GM18870 (cell line): ENCODE data around the gene LRBA.

Experiments used
- ATAC-seq: cut with Tn5 transposase; IDR thresholded peaks from one replicate; pipeline ENCODE4 v1.9.1; 2021; ENCODE audit warnings: moderate library complexity; ENCODE audit not compliant: unreplicated experiment

Gene LRBA

DNA sequence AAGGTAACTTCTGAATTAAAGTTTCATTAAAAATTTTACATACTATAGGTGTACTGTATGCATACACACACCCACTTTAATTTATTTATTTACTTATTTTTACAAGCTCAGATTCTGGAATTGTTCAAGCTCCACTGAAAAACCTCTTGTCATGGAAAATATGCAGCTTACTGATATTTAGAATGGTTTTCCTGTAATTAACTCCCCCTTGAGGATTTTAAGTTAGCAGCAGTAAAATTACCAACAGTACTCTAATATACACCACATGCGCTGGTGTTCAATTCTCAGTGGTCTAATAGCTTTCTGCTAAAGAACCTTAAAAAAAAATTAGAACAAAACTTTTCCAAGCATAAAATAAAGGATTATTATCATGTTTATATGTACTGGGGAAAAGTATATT lies 421.1 kb downstream of the LRBA start:
- ATAC-seq = no peak

DNA sequence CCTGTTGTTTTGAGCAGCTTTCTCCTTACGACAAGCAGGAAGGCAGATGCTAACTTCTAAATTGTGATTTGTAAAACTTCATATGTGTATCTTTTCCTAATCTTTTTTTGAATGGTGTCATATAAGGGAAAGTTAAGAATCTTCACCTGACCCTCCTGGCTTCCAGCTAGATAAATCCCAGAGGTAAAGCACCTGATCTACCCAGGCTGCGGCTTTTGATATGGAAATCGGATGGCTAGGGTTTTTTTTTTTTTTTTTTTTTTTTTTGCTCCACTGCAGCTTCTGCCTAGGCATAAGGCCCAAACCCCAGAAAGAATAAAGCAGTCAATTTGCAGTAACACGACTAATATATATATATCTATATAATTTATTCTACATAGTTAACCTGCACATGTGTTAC lies 423.2 kb downstream of the LRBA start:
- no peak for ATAC-seq

DNA sequence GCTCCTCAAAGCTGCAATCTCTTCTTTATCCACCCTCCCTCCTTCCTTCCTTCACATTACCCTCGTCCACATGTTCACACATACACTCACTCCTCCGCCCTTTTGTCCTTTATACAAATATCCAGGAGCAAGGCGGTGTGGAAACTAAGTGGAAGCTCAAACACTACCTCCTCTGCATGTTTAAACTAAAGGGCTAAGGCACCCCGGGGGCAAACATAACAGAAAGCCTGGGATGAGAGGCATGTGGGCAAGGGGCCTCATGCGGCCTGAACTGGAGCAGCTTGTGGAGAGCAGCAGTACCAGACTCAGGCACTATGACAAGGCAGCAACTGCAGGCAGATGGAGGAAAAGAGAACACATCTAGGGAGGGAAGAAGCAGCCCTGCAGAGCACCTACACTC lies 423.7 kb downstream of the LRBA start:
- no peak for ATAC-seq

DNA sequence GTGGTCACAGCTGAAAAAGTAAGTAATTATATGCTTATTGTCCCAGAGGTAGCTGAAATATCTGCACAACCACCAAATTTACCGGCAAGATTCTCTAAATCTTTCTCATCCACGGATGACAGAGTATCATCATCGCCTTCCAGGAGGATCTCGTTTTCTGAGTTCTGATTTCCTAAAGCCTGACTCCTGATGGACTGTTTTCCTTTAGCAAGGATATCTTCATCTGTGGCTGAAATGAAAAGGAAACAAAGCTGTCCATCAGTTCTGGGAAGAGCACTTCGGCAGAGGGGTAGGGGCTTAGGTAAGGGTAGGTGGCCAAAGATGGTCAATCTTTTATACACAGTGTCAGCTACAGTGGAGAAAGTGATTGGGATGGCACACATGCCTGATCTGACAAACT lies 424.5 kb downstream of the LRBA start:
- no peak for ATAC-seq

DNA sequence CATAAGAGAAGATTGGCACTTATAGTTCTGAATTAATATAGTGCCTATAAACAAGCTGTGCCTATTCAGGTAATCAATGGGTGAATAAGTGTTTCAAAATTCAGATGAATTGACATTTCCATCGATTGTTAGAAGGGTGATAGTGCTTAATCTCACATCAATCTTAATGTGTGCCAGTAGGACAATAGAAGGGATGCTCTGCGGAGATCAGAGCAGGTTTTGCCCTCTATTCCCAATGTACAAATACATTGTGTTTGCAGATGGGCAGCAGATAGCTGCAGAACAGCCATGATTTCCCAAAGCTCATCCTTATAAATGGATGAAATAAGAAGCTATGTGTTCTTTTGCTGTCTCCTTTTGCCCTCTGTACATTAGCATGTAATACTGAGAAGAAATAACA lies 425.9 kb downstream of the LRBA start:
- ATAC-seq = no peak

- ATAC-seq = no peak
Observed at GRCh38 chr4:150588316-150588715, 426.8 kb downstream of the LRBA start.

- no peak for ATAC-seq
Observed at GRCh38 chr4:150586162-150586810, 428.8 kb downstream of the LRBA start.

DNA sequence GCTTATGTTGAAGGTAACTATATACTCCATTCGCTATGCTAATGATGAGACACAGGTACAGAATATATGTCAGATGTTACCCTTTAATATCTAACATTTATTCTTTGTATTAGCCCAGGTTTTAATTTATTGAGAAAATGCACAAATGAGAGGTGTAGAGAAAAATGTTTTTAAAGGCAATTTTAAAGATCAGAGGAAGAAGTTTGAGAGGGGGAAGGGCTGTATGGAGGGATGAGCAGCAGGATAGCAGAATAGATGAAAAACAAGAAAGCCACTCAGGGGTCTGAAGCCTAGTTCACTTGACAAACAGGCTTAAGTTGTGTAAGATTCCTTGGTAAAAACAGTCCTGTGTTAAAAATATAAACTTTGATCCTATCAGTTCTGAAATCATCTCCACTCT lies 429.5 kb downstream of the LRBA start:
- ATAC-seq = no peak

DNA sequence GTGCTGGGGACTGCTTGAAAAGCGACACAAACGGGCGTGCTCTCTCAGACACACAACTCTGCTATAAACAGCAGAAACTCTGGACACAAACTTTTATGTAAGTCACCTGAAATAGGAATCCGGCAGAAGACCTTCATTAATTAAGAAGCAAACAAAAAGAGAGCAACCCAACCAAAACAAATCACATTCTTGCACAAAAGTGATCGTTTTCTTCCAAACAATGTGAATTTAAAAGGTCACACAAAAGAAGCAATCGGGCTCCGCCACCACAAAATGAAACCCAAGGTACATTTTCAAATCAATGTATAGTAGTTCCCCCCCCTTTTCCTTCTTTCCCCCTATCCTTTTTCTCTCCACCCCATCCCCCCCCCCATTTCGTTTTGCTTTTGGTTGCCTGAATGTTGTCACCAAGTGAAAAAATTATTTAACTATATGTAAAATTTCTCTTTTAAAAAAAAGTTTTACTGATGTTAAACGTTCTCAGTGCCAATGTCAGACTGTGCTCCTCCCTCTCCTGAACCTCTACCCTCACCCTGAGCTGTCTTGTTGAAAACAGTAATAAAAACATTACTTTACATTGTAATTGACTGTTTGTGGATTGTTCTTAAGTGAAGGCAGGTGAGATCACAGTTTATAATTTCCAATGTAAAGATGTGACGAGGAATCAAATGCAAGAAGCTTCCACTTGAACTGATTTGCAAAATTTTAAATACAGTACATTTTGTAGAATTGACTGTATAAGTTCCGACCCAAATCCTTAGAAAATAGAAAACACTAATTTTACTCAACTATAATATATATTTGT lies 430.8 kb downstream of the LRBA start:
- no peak for ATAC-seq

- ATAC-seq = no peak
Observed at GRCh38 chr4:150583287-150584110, 431.6 kb downstream of the LRBA start.

- ATAC-seq = no peak
Observed at GRCh38 chr4:150582873-150583286, 432.2 kb downstream of the LRBA start.

GRCh38 chr4:150582146-150582872 lies 432.8 kb downstream of the LRBA start, which contains the start of gene MAB21L2:
Gene MAB21L2 (plus strand): TSS chr4:150582151. CDS start chr4:150583030, 879 bp downstream.
- ATAC-seq = no peak

DNA sequence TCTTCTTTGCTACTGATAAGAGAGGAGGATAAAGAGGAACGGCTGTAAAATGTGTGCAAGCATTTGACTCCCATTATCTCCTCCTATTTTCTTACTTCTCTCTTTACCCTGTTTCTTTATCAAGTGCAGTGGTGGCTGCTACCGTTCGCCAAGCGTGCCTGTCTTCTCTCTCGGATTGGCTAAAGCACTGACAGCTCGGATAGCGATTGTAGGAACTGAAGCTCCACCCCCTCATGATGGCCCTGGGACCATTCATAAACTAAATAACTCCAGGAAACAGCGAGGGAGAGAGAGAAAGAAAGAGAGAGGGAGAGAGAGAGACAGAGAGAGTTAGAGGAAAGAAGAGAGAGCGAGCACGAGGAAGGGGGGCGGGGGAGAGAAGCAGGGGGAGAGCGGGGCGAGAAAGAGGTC lies 433.4 kb downstream of the LRBA start:
- no peak for ATAC-seq

DNA sequence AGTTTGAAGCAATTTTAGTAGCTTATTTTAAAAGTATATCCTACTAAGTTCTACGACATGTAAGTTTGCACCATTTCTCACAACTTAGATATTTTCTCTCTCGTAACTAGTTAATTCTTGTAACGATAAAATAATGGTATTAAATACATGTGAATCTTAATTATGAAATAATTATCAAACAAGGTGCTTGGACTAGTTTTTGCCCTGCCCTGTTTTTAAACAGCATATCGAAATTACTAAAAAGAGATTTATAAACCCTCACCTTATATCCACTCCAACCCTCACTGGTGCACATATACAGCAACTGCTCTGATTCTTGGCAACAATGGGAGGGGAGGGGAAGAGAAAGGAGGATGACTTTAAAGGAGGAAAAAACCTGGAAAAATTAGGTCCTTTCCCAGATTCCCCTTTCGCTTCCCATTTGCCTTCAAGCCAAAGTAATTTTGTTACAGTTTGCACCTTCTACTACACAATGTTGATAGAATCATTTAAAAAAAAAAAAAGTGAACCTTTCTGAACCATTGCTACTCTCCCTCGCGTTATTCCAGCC lies 434.0 kb downstream of the LRBA start:
- no peak for ATAC-seq

- ATAC-seq = no peak
Observed at GRCh38 chr4:150580306-150580705, 434.8 kb downstream of the LRBA start.

DNA sequence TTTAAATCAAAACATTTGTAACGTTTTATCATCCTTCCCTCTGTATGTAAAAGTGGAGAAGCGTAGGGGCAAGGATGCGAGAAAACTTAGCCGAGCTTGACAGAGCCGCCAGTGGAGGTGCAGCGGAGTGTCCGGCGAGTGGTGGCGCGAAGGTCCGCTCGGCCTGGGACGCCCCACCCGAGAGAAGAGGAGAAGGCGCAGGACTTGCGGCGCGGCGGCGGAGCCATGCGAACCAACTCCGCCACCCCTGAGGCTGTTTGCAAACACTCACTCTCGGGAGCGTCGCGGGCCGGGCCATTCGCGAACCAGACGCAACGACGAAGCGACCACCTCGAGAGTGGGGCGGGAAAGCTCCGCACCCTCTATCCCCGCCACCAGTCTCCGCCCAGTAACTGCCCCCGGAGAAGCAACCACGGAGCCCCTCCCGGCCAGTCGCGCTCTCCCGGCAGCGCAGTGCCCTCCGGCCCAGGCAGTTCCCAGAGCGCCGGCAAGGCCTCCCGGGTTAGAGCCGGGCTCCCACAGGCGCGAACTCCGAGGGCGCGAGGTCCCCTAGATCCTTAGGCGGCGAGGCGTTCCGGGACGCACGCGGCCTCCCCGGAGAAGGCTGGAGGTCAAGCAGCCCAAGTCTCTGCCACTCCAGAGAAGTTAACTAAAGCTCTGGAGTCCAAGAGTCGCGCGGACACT lies 435.4 kb downstream of the LRBA start:
- ATAC-seq = no peak

DNA sequence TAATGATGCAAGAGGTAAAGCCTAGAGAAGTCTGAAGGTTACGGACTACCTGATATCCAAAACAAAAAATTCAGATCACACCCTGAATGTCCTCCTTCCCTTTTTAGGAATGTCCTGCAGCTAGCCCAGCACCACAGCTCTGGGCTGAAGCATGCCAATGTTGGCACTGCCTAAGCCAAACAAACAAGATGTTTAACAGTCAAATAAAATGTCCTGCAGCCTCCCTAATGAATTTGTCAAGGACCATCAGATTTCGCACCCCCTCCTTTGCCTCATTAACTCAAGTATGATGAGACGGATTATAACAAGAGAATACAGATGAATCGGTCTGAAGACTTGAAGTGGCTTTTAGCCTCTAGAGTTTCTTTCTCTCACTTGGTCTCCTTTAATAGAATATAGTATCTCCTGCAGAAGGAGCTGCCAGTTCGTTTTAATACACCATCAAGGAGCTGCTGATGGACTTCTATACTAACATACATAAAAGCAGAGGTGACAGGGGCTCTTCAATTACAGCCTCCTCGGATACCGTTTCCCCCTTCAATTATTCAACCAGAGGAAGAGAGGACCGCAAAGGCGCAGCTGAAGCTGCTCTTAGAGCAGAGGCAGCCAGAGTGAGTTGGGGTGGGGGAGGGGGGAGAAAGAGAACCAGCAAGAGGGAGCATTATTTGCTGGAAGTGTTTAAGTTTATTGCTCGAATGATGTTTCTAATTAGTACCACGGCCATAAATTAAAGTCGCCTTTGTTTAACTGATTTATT lies 436.2 kb downstream of the LRBA start:
- ATAC-seq = no peak

GRCh38 chr4:150577796-150578195 lies 437.3 kb downstream of the LRBA start:
- ATAC-seq = no peak

DNA sequence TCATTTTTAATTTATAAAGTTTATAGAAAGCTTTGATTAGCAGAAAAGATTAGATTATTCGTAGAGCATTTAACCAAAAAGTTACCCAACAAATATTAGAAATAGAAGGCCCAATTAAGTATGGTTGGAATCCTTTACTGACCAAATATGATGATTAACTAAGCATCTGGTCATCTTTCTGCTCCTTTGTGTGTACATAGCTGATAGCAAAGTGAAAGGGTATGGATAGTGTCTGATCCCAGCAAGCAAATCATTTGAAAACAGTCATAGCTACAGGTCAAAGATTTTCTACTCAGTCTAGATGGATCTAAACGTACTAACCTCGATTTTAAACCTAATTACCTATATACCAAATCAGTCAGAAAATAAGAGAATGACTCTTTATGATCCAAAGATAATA lies 440.4 kb downstream of the LRBA start:
- ATAC-seq = no peak
